ENCODE data around the gene MRPL55. TPM values are rescaled to one million over a fixed set of nuclear protein-coding genes. Genes with fewer than 3 reads are reported as not detected.

The MRPL55 gene
- total RNA-seq, 4 donors from 2014 or later: 64.7 to 123 (median 74.2) TPM

DNA sequence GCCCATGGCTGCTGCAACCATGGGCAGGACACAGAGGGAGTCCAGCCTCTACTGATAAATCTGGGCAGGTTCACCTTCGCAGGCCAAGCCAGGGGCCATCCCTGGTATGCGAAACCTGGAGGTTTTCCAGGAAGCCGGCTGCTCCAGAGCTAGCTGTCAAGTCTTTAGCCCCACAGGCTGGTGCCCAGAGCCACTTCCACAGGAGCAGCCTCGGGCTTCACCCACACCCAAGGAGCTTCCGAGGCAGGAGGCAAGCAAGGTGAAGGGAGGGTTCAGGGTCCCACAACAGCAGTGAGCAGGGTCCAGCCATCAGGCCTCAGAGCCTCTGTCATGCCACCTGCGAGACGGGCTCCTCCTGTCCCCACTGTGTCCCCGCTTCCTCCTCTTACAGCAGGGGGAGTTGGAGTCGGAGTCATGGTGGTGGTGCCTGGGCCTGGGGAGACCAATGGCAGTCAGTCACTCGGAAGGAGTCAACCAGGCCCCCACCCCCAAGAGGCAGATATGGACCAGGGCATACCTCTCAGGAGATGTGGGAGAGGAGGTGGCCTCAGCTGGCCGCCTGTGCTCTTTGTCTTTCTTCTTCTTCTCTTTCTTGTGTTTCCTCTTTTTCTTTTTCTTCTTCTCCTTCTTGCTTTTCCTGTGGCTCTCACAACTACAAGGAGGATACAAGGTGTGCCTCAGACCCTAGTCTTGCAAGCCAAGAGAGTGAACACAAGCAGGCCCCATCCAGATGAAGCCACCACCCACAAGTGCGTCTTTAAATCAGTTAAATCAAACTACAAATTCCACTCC lies 8.1 kb downstream of the MRPL55 start:
- no peak for DNase-seq
- Histone ChIP-seq H3K27me3 (no peaks in the 10 kb centered on the region), H3K4me3 (no peak overlapping the region), H3K4me1 (peaks cover 14 to 21% of the 10 kb centered on the region in 2 donors), H3K27ac (peak overlapping the region in 3 of 4 donors; percentile 45 to 97 (median 81)), H3K36me3 (peaks cover 0 to 39% of the 10 kb centered on the region in 2 donors), H3K9me3 (no peaks in the 10 kb centered on the region)
- in situ Hi-C loops (cut with MboI; ENCODE audit: low sequenced_read_pairs in 4 of 4) (no loop called here), intact Hi-C loops (cut with DNase I; ENCODE audit: low total_unique reads) (loop anchor here (10.0 kb wide), 2 partner anchors 304 to 384 kb away; partner anchors contain the start of genes RNF187 and TRIM11)
- ATAC-seq: no peak
- TF ChIP-seq, protein P1, sequence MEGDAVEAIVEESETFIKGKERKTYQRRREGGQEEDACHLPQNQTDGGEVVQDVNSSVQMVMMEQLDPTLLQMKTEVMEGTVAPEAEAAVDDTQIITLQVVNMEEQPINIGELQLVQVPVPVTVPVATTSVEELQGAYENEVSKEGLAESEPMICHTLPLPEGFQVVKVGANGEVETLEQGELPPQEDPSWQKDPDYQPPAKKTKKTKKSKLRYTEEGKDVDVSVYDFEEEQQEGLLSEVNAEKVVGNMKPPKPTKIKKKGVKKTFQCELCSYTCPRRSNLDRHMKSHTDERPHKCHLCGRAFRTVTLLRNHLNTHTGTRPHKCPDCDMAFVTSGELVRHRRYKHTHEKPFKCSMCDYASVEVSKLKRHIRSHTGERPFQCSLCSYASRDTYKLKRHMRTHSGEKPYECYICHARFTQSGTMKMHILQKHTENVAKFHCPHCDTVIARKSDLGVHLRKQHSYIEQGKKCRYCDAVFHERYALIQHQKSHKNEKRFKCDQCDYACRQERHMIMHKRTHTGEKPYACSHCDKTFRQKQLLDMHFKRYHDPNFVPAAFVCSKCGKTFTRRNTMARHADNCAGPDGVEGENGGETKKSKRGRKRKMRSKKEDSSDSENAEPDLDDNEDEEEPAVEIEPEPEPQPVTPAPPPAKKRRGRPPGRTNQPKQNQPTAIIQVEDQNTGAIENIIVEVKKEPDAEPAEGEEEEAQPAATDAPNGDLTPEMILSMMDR (IDR thresholded peaks at IDR 0.05 in 4 of 5, conservative IDR thresholded peaks at IDR 0.05 in 1 of 5): no peak
- no peak for TF ChIP-seq POLR2A (IDR thresholded peaks at IDR 0.05)

DNA sequence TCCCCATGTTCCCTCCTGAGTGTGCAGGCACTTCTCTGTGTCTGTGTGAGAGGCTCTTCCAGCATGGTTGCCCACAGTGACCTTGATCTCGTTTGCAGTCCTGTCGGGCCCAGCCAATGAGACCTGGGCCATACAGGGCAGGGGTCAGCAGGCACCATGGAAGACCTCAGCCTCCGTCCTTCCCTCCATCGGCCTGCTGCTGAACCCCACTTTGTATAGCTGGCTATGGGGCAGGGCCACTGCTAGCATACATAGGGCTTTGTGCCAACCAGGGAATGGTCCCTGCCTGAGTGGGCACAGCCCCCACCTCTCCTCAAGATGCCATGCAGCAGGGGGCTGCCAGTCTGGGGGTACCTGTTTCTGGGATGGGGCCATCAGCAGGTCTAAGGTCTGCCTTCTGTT lies 9.8 kb downstream of the MRPL55 start:
- Histone ChIP-seq H3K36me3 (peaks cover 0 to 34% of the 10 kb centered on the region in 2 donors), H3K4me3 (no peak overlapping the region), H3K9me3 (peaks cover 0 to 4% (median 0%) of the 10 kb centered on the region in 3 donors), H3K27me3 (no peaks in the 10 kb centered on the region), H3K27ac (no peak overlapping the region), H3K4me1 (peaks cover 7 to 21% of the 10 kb centered on the region in 2 donors)
- in situ Hi-C loops (cut with MboI; ENCODE audit: low sequenced_read_pairs in 4 of 4) (loop anchor here in 1 of 4 donors (25.0 kb wide), 1 partner anchor 337 kb away; no protein-coding TSS in a partner anchor), intact Hi-C loops (cut with DNase I; ENCODE audit: low total_unique reads) (no loop called here)
- TF ChIP-seq POLR2A (IDR thresholded peaks at IDR 0.05): no peak
- TF ChIP-seq, protein P1 (IDR thresholded peaks at IDR 0.05 in 4 of 5, conservative IDR thresholded peaks at IDR 0.05 in 1 of 5): no peak
- ATAC-seq (no peak), DNase-seq (no peak)

DNA sequence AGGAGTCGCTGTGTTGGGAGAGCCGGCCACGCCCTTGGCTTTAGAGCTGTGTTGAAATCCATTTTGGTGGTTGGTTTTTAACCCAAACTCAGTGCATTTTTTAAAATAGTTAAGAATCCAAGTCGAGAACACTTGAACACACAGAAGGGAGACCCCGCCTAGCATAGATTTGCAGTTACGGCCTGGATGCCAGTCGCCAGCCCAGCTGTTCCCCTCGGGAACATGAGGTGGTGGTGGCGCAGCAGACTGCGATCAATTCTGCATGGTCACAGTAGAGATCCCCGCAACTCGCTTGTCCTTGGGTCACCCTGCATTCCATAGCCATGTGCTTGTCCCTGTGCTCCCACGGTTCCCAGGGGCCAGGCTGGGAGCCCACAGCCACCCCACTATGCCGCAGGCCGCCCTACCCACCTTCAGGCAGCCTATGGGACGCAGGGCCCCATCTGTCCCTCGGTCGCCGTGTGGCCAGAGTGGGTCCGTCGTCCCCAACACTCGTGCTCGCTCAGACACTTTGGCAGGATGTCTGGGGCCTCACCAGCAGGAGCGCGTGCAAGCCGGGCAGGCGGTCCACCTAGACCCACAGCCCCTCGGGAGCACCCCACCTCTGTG lies 10.7 kb downstream of the MRPL55 start:
- Histone ChIP-seq H3K27me3 (no peaks in the 10 kb centered on the region), H3K4me1 (peaks cover under 1 to 15% of the 10 kb centered on the region in 2 donors), H3K36me3 (peaks cover 0 to 34% of the 10 kb centered on the region in 2 donors), H3K9me3 (peaks cover 0 to 6% (median 0%) of the 10 kb centered on the region in 3 donors), H3K27ac (peak overlapping the region in 1 of 4 donors; percentile 11), H3K4me3 (no peak overlapping the region)
- in situ Hi-C loops (cut with MboI; ENCODE audit: low sequenced_read_pairs in 4 of 4) (loop anchor here in 1 of 4 donors (25.0 kb wide), 1 partner anchor 336 kb away; no protein-coding TSS in a partner anchor), intact Hi-C loops (cut with DNase I; ENCODE audit: low total_unique reads) (no loop called here)
- no peak for TF ChIP-seq POLR2A (IDR thresholded peaks at IDR 0.05)
- TF ChIP-seq, protein P1 (IDR thresholded peaks at IDR 0.05 in 4 of 5, conservative IDR thresholded peaks at IDR 0.05 in 1 of 5): no peak
- ATAC-seq (no peak), DNase-seq (no peak)

DNA sequence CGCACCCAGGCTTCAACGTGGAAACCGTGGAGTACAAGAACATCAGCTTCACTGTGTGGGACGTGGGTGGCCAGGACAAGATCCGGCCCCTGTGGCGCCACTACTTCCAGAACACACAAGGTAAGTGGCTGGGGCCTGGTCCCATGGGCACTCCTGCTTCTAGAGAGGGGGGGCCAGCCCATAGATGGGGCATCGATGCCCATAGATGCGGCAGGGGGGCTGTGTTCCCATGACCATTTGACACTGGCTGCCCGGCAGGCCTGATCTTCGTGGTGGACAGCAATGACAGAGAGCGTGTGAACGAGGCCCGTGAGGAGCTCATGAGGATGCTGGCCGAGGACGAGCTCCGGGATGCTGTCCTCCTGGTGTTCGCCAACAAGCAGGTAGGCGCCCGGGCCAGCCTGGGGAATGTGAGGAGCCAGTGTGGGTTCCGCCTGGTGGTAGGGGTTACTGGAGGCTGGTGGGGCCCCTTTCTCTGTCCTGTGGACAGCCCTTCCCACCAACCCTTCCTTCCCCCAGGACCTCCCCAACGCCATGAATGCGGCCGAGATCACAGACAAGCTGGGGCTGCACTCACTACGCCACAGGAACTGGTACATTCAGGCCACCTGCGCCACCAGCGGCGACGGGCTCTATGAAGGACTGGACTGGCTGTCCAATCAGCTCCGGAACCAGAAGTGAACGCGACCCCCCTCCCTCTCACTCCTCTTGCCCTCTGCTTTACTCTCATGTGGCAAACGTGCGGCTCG lies 11.6 kb downstream of the MRPL55 start:
- in situ Hi-C loops (cut with MboI; ENCODE audit: low sequenced_read_pairs in 4 of 4): loop anchor here in 1 of 4 donors (25.0 kb wide), 1 partner anchor 335 kb away; no protein-coding TSS in a partner anchor
- intact Hi-C loops (cut with DNase I; ENCODE audit: low total_unique reads): no loop called here
- H3K9me3 ChIP-seq: peaks cover 0 to 6% (median 0%) of the 10 kb centered on the region in 3 donors
- no peaks in the 10 kb centered on the region for H3K27me3 ChIP-seq
- DNase-seq (no peak), ATAC-seq (no peak)
- H3K27ac ChIP-seq: no peak overlapping the region
- peaks cover 3 to 14% of the 10 kb centered on the region in 2 donors for H3K4me1 ChIP-seq
- peaks cover 0 to 34% of the 10 kb centered on the region in 2 donors for H3K36me3 ChIP-seq
- TF ChIP-seq, protein P1 (IDR thresholded peaks at IDR 0.05 in 4 of 5, conservative IDR thresholded peaks at IDR 0.05 in 1 of 5): no peak
- no peak for TF ChIP-seq POLR2A (IDR thresholded peaks at IDR 0.05)
- no peak overlapping the region for H3K4me3 ChIP-seq
